Neural progenitor cell (in vitro differentiated cells): ENCODE measurements around the gene RBM33. TPM values are rescaled to one million over a fixed set of nuclear protein-coding genes. Genes with fewer than 3 reads are reported as not detected.

ENCODE experiments used
- DNase-seq: peaks from one replicate; pipeline ENCODE4 v3.0.0-alpha.2; 2016; ENCODE audit warnings: low spot score
- H2AFZ ChIP-seq: fragments of 200-600 bp; sonication (generic); replicated peaks from 2 replicates; pipeline ENCODE4 v1.6.1; 2016; ENCODE audit warnings: antibody characterized with exemption
- H3F3A ChIP-seq: fragments of 200-600 bp; sonication (generic); 2 replicates; pipeline ENCODE4 v1.6.1; 2016; ENCODE audit warnings: antibody characterized with exemption, low read depth
- H3K27ac ChIP-seq: fragments of 200-600 bp; sonication (generic); 2 replicates; pipeline ENCODE4 v1.5.1; 2016; ENCODE audit warnings: mild to moderate bottlenecking
- H3K27me3 ChIP-seq: fragments of 200-600 bp; sonication (generic); 2 replicates; pipeline ENCODE4 v1.6.1; 2016; ENCODE audit warnings: mild to moderate bottlenecking, moderate library complexity
- H3K36me3 ChIP-seq: fragments of 200-600 bp; sonication (generic); 2 replicates; pipeline ENCODE4 v1.5.1; 2016
- H3K4me1 ChIP-seq: fragments of 200-600 bp; sonication (generic); 2 replicates; pipeline ENCODE4 v1.6.1; 2016; ENCODE audit warnings: mixed run types
- H3K4me2 ChIP-seq: fragments of 200-600 bp; sonication (generic); 2 replicates; pipeline ENCODE4 v1.6.1; 2016
- H3K4me3 ChIP-seq: fragments of 200-600 bp; sonication (generic); 2 replicates; pipeline ENCODE4 v1.5.1; 2016
- H3K79me2 ChIP-seq: fragments of 200-600 bp; sonication (generic); 2 replicates; pipeline ENCODE4 v1.6.1; 2016; ENCODE audit warnings: low read depth
- H3K9ac ChIP-seq: fragments of 200-600 bp; sonication (generic); 2 replicates; pipeline ENCODE4 v1.6.1; 2016
- H3K9me3 ChIP-seq: fragments of 200-600 bp; sonication (generic); 2 replicates; pipeline ENCODE4 v1.5.1; 2016; ENCODE audit warnings: low read depth
- H4K20me1 ChIP-seq: fragments of 200-600 bp; sonication (generic); 2 replicates; pipeline ENCODE4 v1.6.1; 2016; ENCODE audit warnings: low read depth
- H3K27ac Mint-ChIP-seq: 3 replicates; pipeline ENCODE4 v1.8.0; 2021; ENCODE audit warnings: mixed read lengths
- H3K27me3 Mint-ChIP-seq: 2 replicates; pipeline ENCODE4 v1.8.0; 2022; ENCODE audit warnings: low read depth, mild to moderate bottlenecking, inconsistent platforms, moderate library complexity, mixed read lengths; ENCODE audit not compliant: insufficient read depth
- H3K36me3 Mint-ChIP-seq: 3 replicates; pipeline ENCODE4 v1.8.0; 2021; ENCODE audit warnings: mixed read lengths
- H3K4me1 Mint-ChIP-seq: 3 replicates; pipeline ENCODE4 v1.8.0; 2021; ENCODE audit warnings: mixed read lengths
- H3K4me3 Mint-ChIP-seq: 3 replicates; pipeline ENCODE4 v1.8.0; 2021; ENCODE audit warnings: mild to moderate bottlenecking, moderate library complexity, mixed read lengths
- H3K9me3 Mint-ChIP-seq: 3 replicates; pipeline ENCODE4 v1.8.0; 2020; ENCODE audit warnings: mixed read lengths
- CTCF ChIP-seq: fragments of 200-600 bp; sonication (generic); IDR thresholded peaks from 2 replicates; pipeline ENCODE4 v1.5.1; 2017; ENCODE audit warnings: antibody characterized with exemption, mild to moderate bottlenecking
- EZH2 ChIP-seq: fragments of 200-600 bp; sonication (generic); IDR thresholded peaks from 2 replicates; pipeline ENCODE4 v1.6.1; 2017; ENCODE audit warnings: antibody characterized with exemption, mild to moderate bottlenecking, moderate library complexity
- EZH2phosphoT487 ChIP-seq: fragments of 200-600 bp; sonication (generic); IDR thresholded peaks from 2 replicates; pipeline ENCODE4 v1.6.1; 2017; ENCODE audit warnings: antibody characterized with exemption
- total RNA-seq: library from RNA; depleted of rRNA; stranded (reverse); fragments of >200 nt; gene quantifications from 2 replicates; pipeline ENCODE4 v1.2.3, GENCODE V29; 2015; ENCODE audit warnings: low replicate concordance

Gene RBM33
- total RNA-seq, 1 donor from 2014 or later, result 48.6 TPM

GRCh38 chr7:155731380-155731779 is 86.9 kb downstream of the RBM33 start:
- no peak for DNase-seq
- H3K36me3 ChIP-seq, result peaks cover under 1% of the 10 kb centered on the region
- H3K9me3 ChIP-seq, result no peaks in the 10 kb centered on the region
- H3K4me3 ChIP-seq, result no peak overlapping the region
- no peak overlapping the region for H3K4me2 ChIP-seq
- no peak overlapping the region for H3K9ac ChIP-seq
- H3K4me1 ChIP-seq, result no peaks in the 10 kb centered on the region
- H2AFZ ChIP-seq, result no peak overlapping the region
- no peak overlapping the region for H3K27ac ChIP-seq
- H3F3A ChIP-seq, result no peaks in the 10 kb centered on the region
- H3K79me2 ChIP-seq, result peaks cover 56% of the 10 kb centered on the region
- Mint-ChIP-seq H3K27me3 (no peaks in the 10 kb centered on the region), H3K9me3 (no peaks in the 10 kb centered on the region), H3K27ac (no peak overlapping the region), H3K4me3 (no peak overlapping the region), H3K36me3 (peaks cover 7% of the 10 kb centered on the region), H3K4me1 (peaks cover 4% of the 10 kb centered on the region)
- TF ChIP-seq CTCF (no peak), EZH2 (no peak), EZH2phosphoT487 (no peak)
- H4K20me1 ChIP-seq, result peaks cover 82% of the 10 kb centered on the region
- no peaks in the 10 kb centered on the region for H3K27me3 ChIP-seq

DNA sequence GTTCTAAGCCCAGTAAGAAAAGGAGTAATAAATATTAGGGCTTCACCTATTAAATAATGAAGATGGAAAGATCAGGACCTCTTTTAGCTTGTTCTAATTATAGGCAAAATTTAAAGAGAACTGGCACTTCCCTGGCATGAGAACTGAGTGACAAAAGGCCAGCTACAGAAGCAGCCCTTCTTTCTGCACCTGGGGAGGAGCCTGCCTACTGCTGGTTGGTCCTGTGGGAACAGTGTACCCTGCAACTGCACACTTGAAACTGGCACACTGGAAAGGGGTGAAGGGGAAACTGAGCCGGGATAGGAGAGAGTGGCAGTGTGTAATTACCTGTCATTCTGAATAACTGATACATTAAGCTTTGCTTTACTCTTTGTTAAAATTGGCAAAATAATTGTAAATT is 87.4 kb downstream of the RBM33 start:
- Histone ChIP-seq H3K79me2 (peaks cover 56% of the 10 kb centered on the region), H3K9me3 (no peaks in the 10 kb centered on the region), H3K4me3 (no peak overlapping the region), H3F3A (no peaks in the 10 kb centered on the region), H3K27ac (no peak overlapping the region), H3K9ac (no peak overlapping the region), H3K27me3 (no peaks in the 10 kb centered on the region), H3K36me3 (peaks cover 4% of the 10 kb centered on the region), H3K4me2 (no peak overlapping the region), H4K20me1 (peaks cover 81% of the 10 kb centered on the region), H2AFZ (no peak overlapping the region), H3K4me1 (no peaks in the 10 kb centered on the region)
- TF ChIP-seq EZH2 (no peak), CTCF (no peak), EZH2phosphoT487 (no peak)
- Mint-ChIP-seq H3K9me3 (no peaks in the 10 kb centered on the region), H3K27ac (no peak overlapping the region), H3K4me3 (no peak overlapping the region), H3K27me3 (no peaks in the 10 kb centered on the region), H3K4me1 (peaks cover 4% of the 10 kb centered on the region), H3K36me3 (peaks cover 7% of the 10 kb centered on the region)
- no peak for DNase-seq

- peaks cover 7% of the 10 kb centered on the region for H3K36me3 Mint-ChIP-seq
- H3K9me3 Mint-ChIP-seq, result no peaks in the 10 kb centered on the region
- H3K9me3 ChIP-seq, result no peaks in the 10 kb centered on the region
- H4K20me1 ChIP-seq, result peaks cover 80% of the 10 kb centered on the region
- peaks cover 52% of the 10 kb centered on the region for H3K79me2 ChIP-seq
- H3K27ac ChIP-seq, result no peak overlapping the region
- H2AFZ ChIP-seq, result no peak overlapping the region
- no peak overlapping the region for H3K4me2 ChIP-seq
- peaks cover 4% of the 10 kb centered on the region for H3K4me1 Mint-ChIP-seq
- no peak for DNase-seq
- no peaks in the 10 kb centered on the region for H3K4me1 ChIP-seq
- no peak for TF ChIP-seq CTCF
- no peak for TF ChIP-seq EZH2phosphoT487
- no peak for TF ChIP-seq EZH2
- H3K9ac ChIP-seq, result no peak overlapping the region
- peaks cover 4% of the 10 kb centered on the region for H3K36me3 ChIP-seq
- H3K27ac Mint-ChIP-seq, result no peak overlapping the region
- H3K27me3 Mint-ChIP-seq, result no peaks in the 10 kb centered on the region
- H3F3A ChIP-seq, result no peaks in the 10 kb centered on the region
- no peak overlapping the region for H3K4me3 ChIP-seq
- no peaks in the 10 kb centered on the region for H3K27me3 ChIP-seq
- no peak overlapping the region for H3K4me3 Mint-ChIP-seq
These were observed 87.8 kb downstream of the RBM33 start for GRCh38 chr7:155732286-155732685.
